ENCODE data around the gene PSENEN. TPM values are rescaled to one million over a fixed set of nuclear protein-coding genes. Genes with fewer than 3 reads are reported as not detected.

Gene PSENEN
- total RNA-seq, 2 donors from 2014 or later: 10.6 to 21.1 TPM

GRCh38 chr19:35712567-35713505, 32.6 kb upstream of the PSENEN start:
- no peak overlapping the region for H3K27ac ChIP-seq
- no peaks in the 10 kb centered on the region for H3K27me3 ChIP-seq
- intact Hi-C loops (cut with DNase I): loop anchor here (10.0 kb wide), 1 partner anchor 158 kb away; no protein-coding TSS in a partner anchor
- peaks cover 17% of the 10 kb centered on the region for H3K4me1 ChIP-seq
- no peak overlapping the region for H3K4me3 ChIP-seq
- WGBS, 2 donors: 76 to 78% methylated on average over 11 of the region's 11 CpGs
- ATAC-seq (no peak), DNase-seq (no peak)
- no peaks in the 10 kb centered on the region for H3K36me3 ChIP-seq (replicated peaks in 1 of 2; ENCODE audit: insufficient read depth in 1 of 2, low read depth in 2 of 2)
- no peaks in the 10 kb centered on the region for H3K9me3 ChIP-seq
- TF ChIP-seq CTCF (IDR thresholded peaks at IDR 0.05): no peak
- no peak for TF ChIP-seq POLR2A (IDR thresholded peaks at IDR 0.05)

DNA sequence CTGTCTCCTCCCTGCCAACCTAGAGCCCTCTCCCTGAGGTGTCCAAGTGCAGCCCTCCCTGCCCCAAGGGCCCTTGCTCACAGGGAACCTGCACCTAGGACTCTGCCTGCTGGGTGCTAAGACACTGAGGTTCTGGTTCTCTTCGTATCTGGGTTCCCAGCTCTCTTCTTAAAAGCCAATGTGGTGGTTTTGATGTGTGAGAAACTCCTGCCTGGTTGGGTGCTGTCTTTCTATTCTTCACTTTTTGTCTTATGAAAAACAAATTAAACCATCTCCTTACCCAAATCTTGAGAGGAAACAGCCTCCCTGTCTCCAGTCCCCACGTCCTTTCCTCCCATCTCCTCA, 32.0 kb upstream of the PSENEN start:
- no peak for ATAC-seq
- Histone ChIP-seq H3K4me1 (peaks cover 17% of the 10 kb centered on the region), H3K4me3 (no peak overlapping the region), H3K27ac (no peak overlapping the region), H3K9me3 (no peaks in the 10 kb centered on the region), H3K27me3 (no peaks in the 10 kb centered on the region), H3K36me3 (replicated peaks in 1 of 2; ENCODE audit: insufficient read depth in 1 of 2, low read depth in 2 of 2) (no peaks in the 10 kb centered on the region)
- 60 to 87% methylated on average over 2 of the region's 2 CpGs for WGBS, 2 donors
- TF ChIP-seq CTCF (IDR thresholded peaks at IDR 0.05): no peak
- no peak for TF ChIP-seq POLR2A (IDR thresholded peaks at IDR 0.05)
- intact Hi-C loops (cut with DNase I): loop anchor here (10.0 kb wide), 1 partner anchor 159 kb away; no protein-coding TSS in a partner anchor
- DNase-seq: no peak

DNA sequence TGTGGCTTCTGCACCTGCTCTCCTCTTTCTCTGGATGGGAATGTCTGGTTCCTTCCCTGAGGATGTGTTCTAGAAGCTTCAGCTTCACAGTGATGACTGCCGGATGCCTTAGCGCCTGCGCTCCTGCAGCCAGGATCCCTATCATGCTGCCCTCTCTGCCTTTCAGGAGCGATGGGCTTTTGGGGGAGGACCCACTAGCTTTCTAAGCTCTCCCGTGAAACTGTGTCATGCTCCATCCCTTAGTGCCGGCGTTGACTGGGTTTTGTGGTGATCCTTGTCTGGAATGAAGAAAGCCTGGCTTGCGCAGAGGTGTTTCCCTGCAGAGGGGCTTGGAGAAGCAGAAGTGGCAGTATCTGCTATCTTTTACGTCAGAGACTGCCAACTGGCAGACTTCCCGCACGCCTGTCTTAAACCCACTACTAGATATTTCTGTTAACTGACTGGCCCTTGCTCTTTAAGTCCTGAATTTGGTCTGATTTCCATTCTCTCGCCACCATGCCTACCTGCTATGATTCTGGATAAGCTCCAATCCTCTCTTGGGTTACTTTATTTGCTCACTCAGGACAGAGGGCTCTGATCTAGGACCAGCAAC, 31.5 kb upstream of the PSENEN start:
- intact Hi-C loops (cut with DNase I): loop anchor here (10.0 kb wide), 1 partner anchor 159 kb away; no protein-coding TSS in a partner anchor
- H3K9me3 ChIP-seq: no peaks in the 10 kb centered on the region
- TF ChIP-seq CTCF (IDR thresholded peaks at IDR 0.05): no peak
- TF ChIP-seq POLR2A (IDR thresholded peaks at IDR 0.05): no peak
- DNase-seq: no peak
- no peak overlapping the region for H3K27ac ChIP-seq
- no peaks in the 10 kb centered on the region for H3K27me3 ChIP-seq
- 66 to 79% methylated on average over 12 of the region's 12 CpGs for WGBS, 2 donors
- H3K4me1 ChIP-seq: peaks cover 22% of the 10 kb centered on the region
- ATAC-seq: no peak
- H3K36me3 ChIP-seq (replicated peaks in 1 of 2; ENCODE audit: insufficient read depth in 1 of 2, low read depth in 2 of 2): no peaks in the 10 kb centered on the region
- H3K4me3 ChIP-seq: no peak overlapping the region

- WGBS, 2 donors: 73 to 77% methylated on average over 9 to 11 of the region's 14 CpGs
- no peaks in the 10 kb centered on the region for H3K36me3 ChIP-seq (replicated peaks in 1 of 2; ENCODE audit: insufficient read depth in 1 of 2, low read depth in 2 of 2)
- no peaks in the 10 kb centered on the region for H3K27me3 ChIP-seq
- no peak overlapping the region for H3K4me3 ChIP-seq
- intact Hi-C loops (cut with DNase I): loop anchor here (10.0 kb wide), 1 partner anchor 160 kb away; no protein-coding TSS in a partner anchor
- ATAC-seq (no peak), DNase-seq (no peak)
- no peaks in the 10 kb centered on the region for H3K9me3 ChIP-seq
- TF ChIP-seq POLR2A (IDR thresholded peaks at IDR 0.05): no peak
- no peak for TF ChIP-seq CTCF (IDR thresholded peaks at IDR 0.05)
- H3K27ac ChIP-seq: no peak overlapping the region
- peaks cover 30% of the 10 kb centered on the region for H3K4me1 ChIP-seq
These were observed 30.7 kb upstream of the PSENEN start for GRCh38 chr19:35714601-35715354.
